Sigmoid colon (tissue), 7 donors: ENCODE data around the gene OSBP2. TPM values are rescaled to one million over a fixed set of nuclear protein-coding genes. Genes with fewer than 3 reads are reported as not detected.
A peak's percentile ranks its signal among the peaks of the same experiment; 100 is the strongest.

ENCODE experiments used
- DNase-seq: peaks from one replicate; pipeline ENCODE4 v3.0.0-alpha.2; 2019
- H3K27ac ChIP-seq, 4 donors: fragments of 200-600 bp; sonication (generic); one replicate each; pipeline ENCODE4 v1.5.1; 2016 to 2019; ENCODE audit warnings: mild to moderate bottlenecking in 1 of 4
- H3K27me3 ChIP-seq, 3 donors: fragments of 200-600 bp; sonication (generic); one replicate each; pipeline ENCODE4 v1.5.1; 2019; ENCODE audit warnings: mild to moderate bottlenecking in 1 of 3
- H3K36me3 ChIP-seq, 4 donors: fragments of 200-600 bp; sonication (generic); one replicate each; pipeline ENCODE4 v1.5.1; 2016 to 2019
- H3K4me1 ChIP-seq, 4 donors: fragments of 200-600 bp; sonication (generic); one replicate each; pipeline ENCODE4 v1.5.1; 2017 to 2019
- H3K4me3 ChIP-seq, 4 donors: fragments of 200-600 bp; sonication (generic); one replicate each; pipeline ENCODE4 v1.5.1; 2017 to 2019; ENCODE audit warnings: mild to moderate bottlenecking in 2 of 4, moderate library complexity in 1 of 4
- H3K9me3 ChIP-seq, 4 donors: fragments of 200-600 bp in 3 of 4; sonication (generic) in 3 of 4; one replicate each; pipeline versions ENCODE4 v1.5.1 to v1.6.1; 2013 to 2019
- EP300 ChIP-seq, 4 donors: sonication (generic); formaldehyde crosslinking; IDR thresholded peaks; one replicate each; pipeline ENCODE4 v1.6.1; 2017; ENCODE audit warnings: antibody characterized with exemption in 4 of 4
- POLR2A ChIP-seq, 2 donors: fragments of 450-650 bp; IDR thresholded peaks; one replicate each; pipeline ENCODE4 v1.6.1; 2016; ENCODE audit warnings: antibody characterized with exemption in 2 of 2, mild to moderate bottlenecking in 2 of 2, moderate library complexity in 2 of 2
- POLR2AphosphoS5 ChIP-seq, 4 donors: sonication (generic); formaldehyde crosslinking; IDR thresholded peaks; one replicate each; pipeline ENCODE4 v1.6.1; 2017; ENCODE audit warnings: antibody characterized with exemption in 4 of 4
- WGBS, 2 donors: extraction: QIAGEN DNeasy Blood & Tissue Kit; methylation state at CpG; one replicate each; pipeline ENCODE4 v1.1.7; 2013; 5-methylcytosine and 5-hydroxymethylcytosine counted together
- intact Hi-C: fragments of 100-400 bp; cut with DNase I; formaldehyde crosslinking; loops from one replicate; pipeline ENCODE4 v1.15.1; 2023
- polyA plus RNA-seq, 3 donors: library from polyadenylated mRNA; stranded (reverse); fragments of 200-250 nt; gene quantifications; one replicate each; pipeline ENCODE4 v1.2.3, GENCODE V29; 2013
- total RNA-seq, 4 donors: library from RNA; depleted of rRNA; stranded (reverse); fragments of >200 nt; gene quantifications; one replicate each; pipeline ENCODE4 v1.1.0, GENCODE V29; 2016
- TF ChIP-seq, protein P1 (sequence below), 4 experiments: fragments of 450-650 bp in 3 of 4; fragments of 200-600 bp in 1 of 4; IDR thresholded peaks; one replicate each; pipeline ENCODE4 v1.5.1; 2016 to 2019; ENCODE audit warnings: antibody characterized with exemption in 4 of 4, mild to moderate bottlenecking in 3 of 4, moderate library complexity in 2 of 4
- donor health status: healthy with polysubstance abuse.
- donor health status: Bipolar disorder and iron deficiency.
- donor health status: healthy.

OSBP2 gene
- total and polyA plus RNA-seq, 7 donors = 1.2 to 3.0 (median 1.6) TPM

- Histone ChIP-seq H3K9me3 (no peaks in the 10 kb centered on the region), H3K36me3 (peaks cover 70 to 100% (median 85%) of the 10 kb centered on the region in 4 donors), H3K27ac (no peak overlapping the region), H3K4me3 (no peak overlapping the region), H3K4me1 (peaks cover 0 to 1% (median 0%) of the 10 kb centered on the region in 4 donors), H3K27me3 (no peaks in the 10 kb centered on the region)
- no peak for DNase-seq
- intact Hi-C loops = no loop called here
- 86 to 95% methylated on average over 11 of the region's 11 CpGs for WGBS, 2 donors
- TF ChIP-seq, protein P1, sequence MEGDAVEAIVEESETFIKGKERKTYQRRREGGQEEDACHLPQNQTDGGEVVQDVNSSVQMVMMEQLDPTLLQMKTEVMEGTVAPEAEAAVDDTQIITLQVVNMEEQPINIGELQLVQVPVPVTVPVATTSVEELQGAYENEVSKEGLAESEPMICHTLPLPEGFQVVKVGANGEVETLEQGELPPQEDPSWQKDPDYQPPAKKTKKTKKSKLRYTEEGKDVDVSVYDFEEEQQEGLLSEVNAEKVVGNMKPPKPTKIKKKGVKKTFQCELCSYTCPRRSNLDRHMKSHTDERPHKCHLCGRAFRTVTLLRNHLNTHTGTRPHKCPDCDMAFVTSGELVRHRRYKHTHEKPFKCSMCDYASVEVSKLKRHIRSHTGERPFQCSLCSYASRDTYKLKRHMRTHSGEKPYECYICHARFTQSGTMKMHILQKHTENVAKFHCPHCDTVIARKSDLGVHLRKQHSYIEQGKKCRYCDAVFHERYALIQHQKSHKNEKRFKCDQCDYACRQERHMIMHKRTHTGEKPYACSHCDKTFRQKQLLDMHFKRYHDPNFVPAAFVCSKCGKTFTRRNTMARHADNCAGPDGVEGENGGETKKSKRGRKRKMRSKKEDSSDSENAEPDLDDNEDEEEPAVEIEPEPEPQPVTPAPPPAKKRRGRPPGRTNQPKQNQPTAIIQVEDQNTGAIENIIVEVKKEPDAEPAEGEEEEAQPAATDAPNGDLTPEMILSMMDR (IDR thresholded peaks at IDR 0.05) = no peak
- no peak for TF ChIP-seq EP300 (IDR thresholded peaks at IDR 0.05)
These were observed 246.7 kb downstream of the OSBP2 start for GRCh38 chr22:30941363-30941740.

DNA sequence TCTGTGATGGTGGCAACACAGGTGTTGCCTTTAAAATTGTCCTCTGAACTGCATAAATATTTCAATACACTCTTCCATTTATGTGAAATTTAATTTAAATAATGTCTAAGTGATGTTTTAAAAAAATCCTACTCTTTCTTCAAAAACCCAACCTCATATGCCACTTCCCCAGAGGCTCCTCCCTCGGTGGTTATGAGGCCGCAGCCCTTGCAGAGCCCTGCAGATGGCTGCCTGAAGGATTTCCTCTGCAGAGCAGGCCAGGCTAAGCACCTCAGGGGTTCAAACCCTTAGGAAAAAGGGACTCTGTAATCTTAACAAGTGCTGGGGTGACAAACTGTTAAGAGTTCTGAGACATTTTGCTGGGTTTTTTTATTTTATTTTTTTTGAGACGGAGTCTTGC is 248.7 kb downstream of the OSBP2 start:
- no peak for TF ChIP-seq POLR2AphosphoS5 (IDR thresholded peaks at IDR 0.05)
- TF ChIP-seq EP300 (IDR thresholded peaks at IDR 0.05) = no peak
- TF ChIP-seq, protein P1 (IDR thresholded peaks at IDR 0.05) = no peak
- TF ChIP-seq POLR2A (IDR thresholded peaks at IDR 0.05) = no peak
- intact Hi-C loops = no loop called here
- H3K27me3 ChIP-seq = no peaks in the 10 kb centered on the region
- H3K27ac ChIP-seq = no peak overlapping the region
- 57 to 77% methylated on average over 3 of the region's 3 CpGs for WGBS, 2 donors
- H3K4me1 ChIP-seq = peaks cover 0 to 21% (median 15%) of the 10 kb centered on the region in 4 donors
- peaks cover 51 to 90% (median 69%) of the 10 kb centered on the region in 4 donors for H3K36me3 ChIP-seq
- no peak for DNase-seq
- H3K9me3 ChIP-seq = no peaks in the 10 kb centered on the region
- H3K4me3 ChIP-seq = no peak overlapping the region

GRCh38 chr22:30944986-30945385 is 250.3 kb downstream of the OSBP2 start:
- intact Hi-C loops = loop anchor here (5.0 kb wide), 1 partner anchor 92 kb away; no protein-coding TSS in a partner anchor
- 95 to 97% methylated on average over 4 of the region's 4 CpGs for WGBS, 2 donors
- no peak for DNase-seq
- peaks cover 54 to 90% (median 69%) of the 10 kb centered on the region in 4 donors for H3K36me3 ChIP-seq
- no peak for TF ChIP-seq POLR2AphosphoS5 (IDR thresholded peaks at IDR 0.05)
- no peak for TF ChIP-seq POLR2A (IDR thresholded peaks at IDR 0.05)
- TF ChIP-seq, protein P1 (IDR thresholded peaks at IDR 0.05) = no peak
- no peak for TF ChIP-seq EP300 (IDR thresholded peaks at IDR 0.05)
- no peak overlapping the region for H3K27ac ChIP-seq
- peaks cover 0 to 23% (median 22%) of the 10 kb centered on the region in 4 donors for H3K4me1 ChIP-seq
- no peaks in the 10 kb centered on the region for H3K27me3 ChIP-seq
- no peak overlapping the region for H3K4me3 ChIP-seq
- H3K9me3 ChIP-seq = no peaks in the 10 kb centered on the region

DNA sequence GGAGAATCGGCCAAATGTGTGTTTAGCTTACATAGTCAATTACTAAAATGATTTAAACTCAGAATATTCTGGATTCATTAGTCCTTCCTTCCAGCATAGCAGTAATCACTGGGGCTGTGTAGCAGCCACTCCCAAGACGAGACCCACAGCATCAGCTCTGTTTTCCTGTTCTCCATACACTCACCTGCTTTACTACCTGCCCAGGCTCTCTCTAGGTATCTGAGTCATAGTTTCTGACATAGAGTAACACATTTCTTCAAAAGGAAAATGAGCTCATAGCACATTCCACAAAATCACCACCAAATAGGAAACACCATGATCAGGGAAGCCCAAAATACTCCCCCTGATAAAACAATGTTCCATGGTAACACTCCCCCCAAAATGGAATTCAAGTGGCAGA is 251.0 kb downstream of the OSBP2 start:
- Histone ChIP-seq H3K9me3 (no peaks in the 10 kb centered on the region), H3K4me1 (peaks cover 0 to 23% (median 22%) of the 10 kb centered on the region in 4 donors), H3K36me3 (peaks cover 50 to 90% (median 64%) of the 10 kb centered on the region in 4 donors), H3K27me3 (no peaks in the 10 kb centered on the region), H3K4me3 (no peak overlapping the region), H3K27ac (no peak overlapping the region)
- TF ChIP-seq, protein P1 (IDR thresholded peaks at IDR 0.05) = no peak
- TF ChIP-seq POLR2AphosphoS5 (IDR thresholded peaks at IDR 0.05) (no peak), POLR2A (IDR thresholded peaks at IDR 0.05) (no peak), EP300 (IDR thresholded peaks at IDR 0.05) (no peak)
- DNase-seq = no peak
- intact Hi-C loops = loop anchor here (2.0 to 5.0 kb wide), 2 partner anchors 92 to 203 kb away; no protein-coding TSS in a partner anchor
- 91 to 94% methylated on average over 2 of the region's 2 CpGs for WGBS, 2 donors

DNA sequence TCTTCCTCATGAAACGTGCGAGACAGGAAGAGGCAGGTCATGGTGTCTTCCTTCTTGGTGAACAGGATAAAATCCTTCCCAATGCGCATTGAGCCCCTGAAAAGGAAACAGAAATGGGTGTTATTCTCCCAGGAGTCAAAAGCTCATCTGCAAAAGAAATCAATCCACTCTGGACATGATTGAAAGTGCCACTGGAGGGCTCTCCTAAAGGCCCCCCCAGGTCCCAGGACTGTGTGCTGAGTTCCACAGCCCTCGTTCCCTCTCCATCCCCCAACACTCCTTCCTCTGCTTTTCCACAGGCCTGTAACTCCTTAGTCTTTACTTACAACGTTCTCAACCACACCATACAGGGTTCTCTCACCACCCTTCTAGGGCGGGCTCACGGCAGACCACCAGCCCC is 251.7 kb downstream of the OSBP2 start:
- H3K27ac ChIP-seq = peak overlapping the region; percentile 17 to 74 (median 64)
- WGBS, 2 donors = 76 to 77% methylated on average over 7 of the region's 7 CpGs
- TF ChIP-seq POLR2AphosphoS5 (IDR thresholded peaks at IDR 0.05) (no peak), EP300 (IDR thresholded peaks at IDR 0.05) (no peak), POLR2A (IDR thresholded peaks at IDR 0.05) (no peak)
- TF ChIP-seq, protein P1 (IDR thresholded peaks at IDR 0.05) = no peak
- no peak for DNase-seq
- H3K27me3 ChIP-seq = no peaks in the 10 kb centered on the region
- peaks cover 0 to 23% (median 22%) of the 10 kb centered on the region in 4 donors for H3K4me1 ChIP-seq
- intact Hi-C loops = loop anchor here (2.0 to 5.0 kb wide), 2 partner anchors 91 to 202 kb away; no protein-coding TSS in a partner anchor
- no peaks in the 10 kb centered on the region for H3K9me3 ChIP-seq
- peaks cover 43 to 90% (median 57%) of the 10 kb centered on the region in 4 donors for H3K36me3 ChIP-seq
- H3K4me3 ChIP-seq = no peak overlapping the region
